ENCODE data around the gene CFAP97D2.

GRCh38 chr13:114147803-114148520, 31.1 kb upstream of the CFAP97D2 start:
- TF ChIP-seq TEAD4 (IDR thresholded peaks at IDR 0.05), result no peak
- no peak for TF ChIP-seq MAX (IDR thresholded peaks at IDR 0.05)
- TF ChIP-seq RAD21 (IDR thresholded peaks at IDR 0.05; ENCODE audit: low read depth), result no peak
- TF ChIP-seq TAF1 (IDR thresholded peaks at IDR 0.05; ENCODE audit: low read depth), result no peak
- no peak for TF ChIP-seq CREB1 (IDR thresholded peaks at IDR 0.05; ENCODE audit: low read depth)
- no peak for TF ChIP-seq EP300 (IDR thresholded peaks at IDR 0.05; ENCODE audit: borderline replicate concordance)
- no peak for TF ChIP-seq FOXM1 (IDR thresholded peaks at IDR 0.05; ENCODE audit: borderline replicate concordance, low read depth)
- TF ChIP-seq YY1 (IDR thresholded peaks at IDR 0.05; ENCODE audit: low read depth), result no peak
- no peak for TF ChIP-seq REST (IDR thresholded peaks at IDR 0.05; ENCODE audit: low read depth)

Measured in Ishikawa (cell line).